ENCODE data around the gene CEP68.

DNA sequence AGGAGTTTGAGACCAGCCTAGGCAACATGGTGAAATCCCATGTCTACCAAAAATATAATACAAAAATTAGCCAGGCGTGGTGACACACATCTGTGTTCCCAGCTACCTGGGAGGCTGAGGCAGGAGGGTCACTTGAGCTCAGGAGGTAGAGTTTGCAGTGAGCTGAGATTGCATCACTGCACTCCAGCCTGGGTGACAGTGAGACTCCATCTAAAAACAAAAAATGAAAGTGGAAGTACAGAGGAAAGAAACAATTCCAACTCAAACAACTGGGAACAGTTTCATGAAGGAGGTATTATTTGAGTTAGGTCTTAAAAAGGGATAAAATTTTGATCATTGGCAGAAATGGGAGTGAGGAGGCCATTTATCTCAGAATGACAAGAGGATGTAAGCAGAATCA, 80.0 kb downstream of the CEP68 start:
- TF ChIP-seq MAX (IDR thresholded peaks at IDR 0.05; ENCODE audit: low read depth): no peak
- TF ChIP-seq CTCF (IDR thresholded peaks at IDR 0.05): no peak
- TF ChIP-seq USF1 (IDR thresholded peaks at IDR 0.05; ENCODE audit: borderline replicate concordance, low read depth): no peak
